Measurements from ENCODE around the gene TM4SF1. TPM values are rescaled to one million over a fixed set of nuclear protein-coding genes. Genes with fewer than 3 reads are reported as not detected.

TM4SF1 gene
- total RNA-seq, 1 experiment from 2014 or later = 1,063 TPM

GRCh38 chr3:149321136-149321535, 56.3 kb downstream of the TM4SF1 start:
- H3K27ac ChIP-seq (ENCODE audit: low read length) = peak overlapping the region; percentile 20; the same call in 1 of the 2 replicates
- ChIA-PET CTCF (no interaction called here), POLR2A (no interaction called here)
- H3K4me1 ChIP-seq (ENCODE audit: control insufficient read depth, insufficient read depth, low read length) = peaks cover 11% of the 10 kb centered on the region
- H3K9me3 ChIP-seq (ENCODE audit: control insufficient read depth, insufficient read depth, low read depth, low read length) = no peaks in the 10 kb centered on the region
- H3K4me3 ChIP-seq (ENCODE audit: low read depth in 2 of 2, low read length in 2 of 2) = no peak overlapping the region
- ATAC-seq = no peak
- no peak for DNase-seq (ENCODE audit: low read depth, low spot score)
- H3K27me3 ChIP-seq (ENCODE audit: control insufficient read depth, insufficient read depth, low read length) = no peaks in the 10 kb centered on the region
- intact Hi-C loops (cut with micrococcal nuclease; ENCODE audit: unreplicated experiment) (no loop called here), in situ Hi-C loops (cut with HindIII; ENCODE audit: low pct_unique_long_range_greater_than_20kb, low sequenced_read_pairs) (no loop called here)
- peaks cover 8% of the 10 kb centered on the region; the same call in 1 of the 2 replicates for H3K36me3 ChIP-seq (ENCODE audit: control insufficient read depth, insufficient read depth, low read length)
- no TSS peak for BruUV-seq (replicated peaks)
- TF ChIP-seq POLR2AphosphoS5 (IDR thresholded peaks at IDR 0.05; ENCODE audit: low read depth, low read length) (no peak), REST (IDR thresholded peaks at IDR 0.05; ENCODE audit: insufficient read depth in 1 of 2, low read depth in 2 of 2, low read length in 1 of 2) (no peak), CTCF (IDR thresholded peaks at IDR 0.05) (no peak), TCF7L2 (IDR thresholded peaks at IDR 0.05; ENCODE audit: low read depth, low read length) (no peak), SIN3A (IDR thresholded peaks at IDR 0.05; ENCODE audit: borderline replicate concordance, insufficient read depth, low read depth, low read length) (no peak)

- H3K27me3 ChIP-seq (ENCODE audit: control insufficient read depth, insufficient read depth, low read length) = no peaks in the 10 kb centered on the region
- no peak overlapping the region for H3K4me3 ChIP-seq (ENCODE audit: low read depth in 2 of 2, low read length in 2 of 2)
- in situ Hi-C loops (cut with HindIII; ENCODE audit: low pct_unique_long_range_greater_than_20kb, low sequenced_read_pairs) (no loop called here), intact Hi-C loops (cut with micrococcal nuclease; ENCODE audit: unreplicated experiment) (no loop called here)
- DNase-seq (ENCODE audit: low read depth, low spot score) = no peak
- no peak for ATAC-seq
- no peak for TF ChIP-seq CTCF (IDR thresholded peaks at IDR 0.05)
- TF ChIP-seq TCF7L2 (IDR thresholded peaks at IDR 0.05; ENCODE audit: low read depth, low read length) = no peak
- TF ChIP-seq REST (IDR thresholded peaks at IDR 0.05; ENCODE audit: insufficient read depth in 1 of 2, low read depth in 2 of 2, low read length in 1 of 2) = no peak
- no peak for TF ChIP-seq POLR2AphosphoS5 (IDR thresholded peaks at IDR 0.05; ENCODE audit: low read depth, low read length)
- no peak for TF ChIP-seq SIN3A (IDR thresholded peaks at IDR 0.05; ENCODE audit: borderline replicate concordance, insufficient read depth, low read depth, low read length)
- H3K4me1 ChIP-seq (ENCODE audit: control insufficient read depth, insufficient read depth, low read length) = peaks cover 22% of the 10 kb centered on the region
- POLR2A ChIA-PET = no interaction called here
- CTCF ChIA-PET = no interaction called here
- no TSS peak for BruUV-seq (replicated peaks)
- peak overlapping the region; percentile 73 for H3K27ac ChIP-seq (ENCODE audit: low read length)
- no peaks in the 10 kb centered on the region for H3K9me3 ChIP-seq (ENCODE audit: control insufficient read depth, insufficient read depth, low read depth, low read length)
- H3K36me3 ChIP-seq (ENCODE audit: control insufficient read depth, insufficient read depth, low read length) = peaks cover 8% of the 10 kb centered on the region; the same call in 1 of the 2 replicates
These were observed 57.7 kb downstream of the TM4SF1 start for GRCh38 chr3:149319750-149320149.

Other genes starting within 250 kb of the TM4SF1 start
- gene HPS3, start 248.0 kb downstream of the TM4SF1 start, total RNA-seq (2021; ENCODE audit: unreplicated experiment) = 68.0 TPM
- gene CP, start 155.8 kb downstream of the TM4SF1 start, total RNA-seq (2021; ENCODE audit: unreplicated experiment) = 5.8 TPM
- 54.5 TPM for gene TM4SF18, start 44.0 kb downstream of the TM4SF1 start, total RNA-seq (2021; ENCODE audit: unreplicated experiment)
- 0.46 TPM for gene TM4SF4, start 97.0 kb upstream of the TM4SF1 start, total RNA-seq (2021; ENCODE audit: unreplicated experiment)

All from Panc1 (cell line).